GM19193 (cell line): ENCODE results near the gene FRMD7.

Source experiments
- POLR2A ChIP-seq: IDR thresholded peaks from 4 replicates; pipeline ENCODE4 v1.6.1; 2011; ENCODE audit not compliant: insufficient read depth, insufficient read length; ENCODE audit errors: extremely low read depth

Gene FRMD7

GRCh38 chrX:132058050-132058449 lies 69.8 kb downstream of the FRMD7 start:
- TF ChIP-seq POLR2A: no peak

DNA sequence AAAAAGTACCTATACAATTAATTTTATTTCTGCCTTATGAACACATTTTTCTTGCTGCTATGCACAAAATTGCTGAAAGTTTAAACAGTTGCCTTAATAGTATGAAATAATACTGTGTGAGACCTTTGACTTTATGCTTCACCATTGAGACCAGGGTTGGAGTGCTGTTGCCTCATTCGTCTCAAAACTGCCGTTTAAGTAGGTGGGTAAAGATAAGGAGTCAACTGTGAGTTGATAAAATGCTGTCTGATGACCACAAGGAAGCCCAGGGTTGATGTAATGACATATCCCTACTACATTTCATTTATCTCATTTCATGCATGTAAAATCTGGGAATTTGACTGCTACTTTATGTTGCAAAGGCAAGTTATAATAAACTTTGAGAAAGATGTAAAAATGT lies 81.3 kb downstream of the FRMD7 start:
- TF ChIP-seq POLR2A: no peak

- no peak for TF ChIP-seq POLR2A
These were observed 82.4 kb downstream of the FRMD7 start for GRCh38 chrX:132045456-132045855.

DNA sequence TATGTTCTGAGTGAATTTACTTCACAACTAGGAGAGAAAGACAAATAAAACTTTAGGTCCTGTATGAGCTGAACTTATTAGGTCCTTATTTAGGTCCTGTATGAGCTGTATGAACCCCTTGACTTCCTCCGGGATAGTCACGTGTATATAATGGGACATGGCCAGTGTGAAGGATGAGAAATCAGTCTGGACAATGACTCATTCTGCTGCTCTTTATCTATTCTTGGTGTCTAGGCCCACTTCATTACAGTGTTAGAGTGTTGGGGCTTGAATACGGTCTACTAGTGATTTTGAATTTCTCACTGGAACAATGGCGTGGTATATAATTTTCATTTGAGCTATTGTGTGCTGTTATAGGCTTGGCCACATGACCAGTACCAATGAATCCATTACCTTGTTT lies 82.9 kb downstream of the FRMD7 start:
- TF ChIP-seq POLR2A: no peak

DNA sequence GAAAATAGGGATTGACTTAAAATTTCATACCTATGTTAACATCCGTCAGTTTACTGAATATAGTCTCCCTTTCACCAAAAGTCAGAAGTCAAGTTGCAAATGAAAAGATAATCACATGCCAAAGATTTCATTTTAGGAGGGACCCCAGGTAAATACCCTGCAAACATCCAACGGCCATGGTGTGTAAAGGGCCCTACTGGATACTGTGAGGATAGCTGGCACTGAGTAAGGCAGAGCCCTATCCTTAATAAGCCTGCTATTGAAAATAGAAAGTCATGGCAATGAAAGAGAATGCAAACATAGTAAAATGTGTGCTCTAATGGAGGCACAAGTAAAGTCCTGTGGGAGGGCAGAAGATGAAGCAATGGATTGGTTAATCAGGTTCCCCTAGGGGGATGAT lies 83.8 kb downstream of the FRMD7 start:
- TF ChIP-seq POLR2A: no peak

DNA sequence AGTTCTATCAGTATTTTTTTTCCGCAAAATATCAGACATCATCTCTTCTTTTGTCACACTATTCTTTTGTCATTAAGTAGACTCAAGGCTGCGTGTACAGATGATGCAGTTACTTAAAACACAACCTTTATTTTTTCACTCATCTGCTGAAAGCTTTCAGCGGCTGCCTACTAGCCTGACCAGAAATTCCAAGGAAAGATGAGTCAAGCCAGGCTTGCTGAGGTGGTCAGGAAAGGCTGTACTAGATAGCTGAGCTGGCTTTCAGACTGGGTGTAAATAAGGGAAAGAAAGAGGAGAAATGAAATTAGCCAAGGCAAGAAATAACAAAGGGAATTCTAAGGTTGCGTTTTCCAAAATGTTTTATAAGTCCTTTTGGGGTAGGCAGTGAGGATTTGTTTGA lies 86.8 kb downstream of the FRMD7 start:
- TF ChIP-seq POLR2A: no peak

DNA sequence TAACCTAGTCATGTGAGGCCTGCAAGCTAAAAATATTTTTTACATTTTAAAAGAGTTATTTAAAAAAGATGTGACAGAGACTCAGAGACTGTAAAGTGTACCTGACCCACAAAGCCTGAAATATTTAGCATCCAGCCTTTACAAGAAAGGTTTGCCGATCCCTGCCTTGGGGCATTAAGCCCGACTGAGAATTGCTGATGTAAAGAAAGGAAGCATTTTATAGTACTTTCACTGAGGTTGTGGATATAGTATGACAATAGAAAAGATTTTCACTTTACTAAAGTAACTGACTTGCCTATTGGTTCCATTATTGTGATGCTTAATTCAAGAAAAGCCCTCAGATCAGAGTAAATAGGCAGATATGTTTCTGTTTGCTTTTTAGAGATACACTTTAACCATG lies 87.8 kb downstream of the FRMD7 start:
- no peak for TF ChIP-seq POLR2A

DNA sequence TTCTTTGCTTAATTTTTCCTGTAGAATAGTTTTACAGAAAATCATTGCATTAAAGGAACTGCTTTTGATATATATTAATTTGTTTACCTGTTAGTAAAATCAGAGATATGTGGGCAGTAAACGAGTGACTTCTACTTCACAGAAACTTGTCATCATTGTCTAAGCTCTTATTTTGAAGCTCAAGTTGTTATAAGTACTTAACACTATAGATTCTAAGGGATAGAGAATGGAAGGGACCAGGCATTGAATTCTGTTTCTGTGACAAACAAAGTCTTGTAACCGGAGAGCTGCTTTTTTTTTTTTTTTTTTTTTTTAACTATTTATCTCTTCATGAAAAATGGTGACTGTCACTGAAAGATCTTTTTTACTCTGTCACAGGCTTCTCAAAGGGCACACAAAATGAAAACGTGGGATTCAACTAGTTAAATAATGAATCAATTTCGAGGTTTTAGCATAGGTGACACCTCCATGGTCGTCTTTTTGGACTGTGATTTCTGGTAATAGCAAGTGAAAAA lies 90.3 kb downstream of the FRMD7 start:
- no peak for TF ChIP-seq POLR2A

- no peak for TF ChIP-seq POLR2A
These were observed 93.2 kb downstream of the FRMD7 start for GRCh38 chrX:132034648-132035047.

GRCh38 chrX:132033166-132033565 lies 94.7 kb downstream of the FRMD7 start:
- TF ChIP-seq POLR2A: no peak

GRCh38 chrX:132031867-132032266 lies 96.0 kb downstream of the FRMD7 start:
- no peak for TF ChIP-seq POLR2A

GRCh38 chrX:132030264-132030663 lies 97.6 kb downstream of the FRMD7 start:
- TF ChIP-seq POLR2A: no peak
